HG03108 (cell line): ENCODE measurements around the gene RPS2.
"Not testable (repeated sequence)": the region's sequence is repeated elsewhere in the genome, so short reads cannot be mapped to it uniquely, and the experiment has no call there.

Source experiments
- ATAC-seq: cut with Tn5 transposase; IDR thresholded peaks from one replicate; pipeline ENCODE4 v1.9.1; 2021; ENCODE audit warnings: moderate library complexity; ENCODE audit not compliant: unreplicated experiment

RPS2 gene

DNA sequence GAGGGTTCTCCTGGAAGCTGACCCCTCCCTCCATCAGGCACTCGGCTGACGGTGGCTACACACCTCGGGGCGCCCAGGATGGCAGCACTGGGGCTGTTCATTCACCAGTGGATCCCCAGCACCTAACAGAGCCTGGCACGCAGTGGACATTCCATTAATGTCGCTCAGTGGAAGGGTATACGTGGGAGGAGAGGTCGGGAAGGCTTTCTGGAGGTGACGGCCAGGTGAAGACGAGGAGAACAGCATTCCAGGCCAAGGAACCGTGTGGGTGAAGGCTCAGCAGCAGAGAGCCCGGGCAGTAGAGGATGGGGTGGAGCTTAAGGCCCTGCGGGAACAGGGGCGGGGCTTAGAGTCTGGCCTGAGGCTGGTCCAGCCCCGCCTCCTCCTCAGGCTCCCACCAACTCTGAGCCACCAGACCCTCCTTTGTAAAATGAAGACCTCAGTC, 43.9 kb downstream of the RPS2 start:
- no peak for ATAC-seq

DNA sequence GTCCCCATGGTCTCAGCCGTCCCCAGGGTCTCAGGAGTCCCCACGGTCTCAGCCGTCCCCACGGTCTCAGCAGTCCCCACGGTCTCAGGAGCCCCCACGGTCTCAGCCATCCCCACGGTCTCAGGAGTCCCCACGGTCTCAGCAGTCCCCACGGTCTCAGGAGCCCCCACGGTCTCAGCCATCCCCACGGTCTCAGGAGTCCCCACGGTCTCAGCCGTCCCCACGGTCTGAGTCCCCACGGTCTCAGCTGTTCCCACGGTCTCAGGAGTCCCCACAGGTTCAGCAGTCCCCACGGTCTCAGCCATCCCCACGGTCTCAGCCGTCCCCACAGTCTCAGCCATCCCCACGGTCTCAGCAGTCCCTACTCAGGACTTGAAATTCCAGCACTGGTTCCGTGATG, 44.5 kb downstream of the RPS2 start:
- not testable (repeated sequence) for ATAC-seq

DNA sequence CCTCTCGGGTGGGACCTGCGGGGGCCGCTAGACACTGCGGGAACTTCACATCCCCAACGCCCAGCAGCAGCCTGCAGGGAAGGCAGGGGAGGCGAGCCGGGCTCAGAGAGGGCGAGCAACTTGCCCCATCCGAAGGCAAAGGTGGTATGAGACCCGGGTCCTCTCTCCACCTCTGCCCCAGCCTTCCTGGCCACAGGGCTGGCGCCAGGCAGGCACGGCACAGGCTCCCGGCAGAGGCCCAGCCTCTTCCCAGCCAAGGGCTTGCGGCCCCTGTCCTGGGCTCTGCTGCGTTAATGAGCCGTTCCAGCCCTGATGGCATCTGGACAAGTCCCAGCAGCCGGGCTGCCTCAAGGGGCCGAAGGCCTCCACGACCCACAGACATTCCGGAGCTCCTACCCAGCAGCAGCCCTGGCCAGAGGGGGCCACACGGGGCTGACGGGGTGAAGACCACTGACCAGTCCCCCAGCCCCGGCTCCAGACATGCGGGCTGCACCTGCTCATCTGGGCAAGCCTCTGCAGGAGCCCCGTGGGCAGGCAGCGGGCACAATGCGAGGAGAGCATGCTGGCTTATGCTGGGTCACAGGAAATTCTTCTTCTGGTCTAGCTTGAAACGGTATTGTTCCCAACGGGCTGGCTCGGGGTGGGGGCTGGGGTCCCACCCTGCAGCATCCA, 45.2 kb downstream of the RPS2 start:
- no peak for ATAC-seq

DNA sequence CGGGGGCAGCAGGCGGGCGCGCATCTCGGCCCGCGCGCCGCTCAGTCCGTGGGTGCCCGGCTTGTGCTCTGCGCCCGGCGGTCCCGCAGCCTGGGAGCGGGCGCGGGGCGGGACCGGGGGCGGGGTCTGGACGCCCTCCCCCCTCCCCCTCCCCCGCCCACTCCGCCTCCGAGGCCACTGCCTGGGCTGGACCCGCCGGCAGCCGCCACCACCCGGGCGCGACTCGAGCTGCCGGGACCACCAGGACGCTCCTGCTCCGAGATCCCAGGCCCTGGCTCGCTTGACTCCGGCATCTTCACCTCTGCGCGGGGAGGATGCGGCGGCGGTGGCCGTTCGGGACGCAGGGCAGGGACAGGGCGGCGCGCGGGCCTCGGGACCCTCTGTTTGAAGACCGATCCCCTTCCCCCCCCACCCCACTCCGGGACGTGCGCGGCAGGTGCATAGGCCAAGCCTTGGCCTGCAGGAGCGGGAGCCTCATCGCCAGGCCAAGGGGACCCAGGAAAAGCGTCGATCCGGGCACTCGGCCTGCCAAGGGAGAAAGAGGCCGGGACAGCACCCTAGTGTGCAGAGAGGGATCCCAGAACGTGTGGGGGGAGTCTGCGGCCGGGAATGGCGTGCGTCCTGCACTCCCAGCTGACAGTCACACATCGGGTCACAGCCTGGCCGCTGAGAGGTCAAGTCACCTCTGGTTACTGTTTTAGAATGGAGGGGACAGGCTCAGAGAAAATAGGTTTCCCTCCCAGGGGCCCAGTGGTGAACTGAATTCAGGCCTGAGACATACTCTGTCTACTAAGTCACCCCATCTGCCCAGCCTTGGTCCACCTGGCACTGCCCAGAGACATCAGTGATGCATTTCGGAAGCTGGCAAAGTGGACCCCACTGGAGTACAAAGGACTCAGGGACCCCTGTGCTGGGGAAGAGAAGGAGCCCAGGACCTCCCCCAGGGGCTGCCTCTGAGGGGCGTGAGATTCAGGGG, 46.0 kb downstream of the RPS2 start, which contains the start of gene HS3ST6:
Gene HS3ST6 (minus strand): TSS at position 65 of the 976 bp plus-strand sequence. CDS start 92 bp downstream, outside the sequence.
- no peak for ATAC-seq

DNA sequence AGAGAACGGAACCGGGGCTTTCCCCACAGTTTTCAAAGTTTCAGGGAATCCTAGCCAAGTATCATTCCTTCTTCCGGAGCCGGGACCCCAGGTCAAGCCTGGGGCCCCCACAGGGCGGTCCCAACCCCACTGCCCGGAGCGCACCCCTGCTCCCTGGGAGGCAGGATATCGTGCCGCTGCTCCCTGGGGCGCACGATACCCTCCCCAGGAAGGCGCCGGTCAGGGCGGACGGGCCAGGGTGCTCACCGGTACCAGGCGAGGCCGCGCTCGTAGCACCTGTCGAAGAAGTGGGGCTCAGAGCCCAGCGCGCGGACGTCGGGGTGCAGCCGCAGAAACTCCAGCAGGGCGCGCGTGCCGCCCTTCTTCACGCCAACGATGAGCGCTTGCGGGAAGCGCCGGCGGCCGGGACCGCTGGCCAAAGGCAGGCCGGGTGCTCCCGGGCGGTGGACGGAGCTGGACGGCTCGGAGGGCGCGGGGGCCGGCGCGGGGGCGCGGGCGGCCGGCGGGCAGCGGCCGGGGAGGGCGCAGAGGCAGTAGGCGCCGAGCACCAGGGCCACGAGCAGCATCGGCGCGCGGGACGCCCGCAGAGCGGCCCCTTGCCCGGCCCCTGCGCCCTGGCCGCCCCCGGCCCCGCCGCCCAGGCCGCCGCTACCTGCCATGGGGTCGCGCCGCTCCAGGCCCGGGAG, 46.8 kb downstream of the RPS2 start:
- ATAC-seq: no peak

DNA sequence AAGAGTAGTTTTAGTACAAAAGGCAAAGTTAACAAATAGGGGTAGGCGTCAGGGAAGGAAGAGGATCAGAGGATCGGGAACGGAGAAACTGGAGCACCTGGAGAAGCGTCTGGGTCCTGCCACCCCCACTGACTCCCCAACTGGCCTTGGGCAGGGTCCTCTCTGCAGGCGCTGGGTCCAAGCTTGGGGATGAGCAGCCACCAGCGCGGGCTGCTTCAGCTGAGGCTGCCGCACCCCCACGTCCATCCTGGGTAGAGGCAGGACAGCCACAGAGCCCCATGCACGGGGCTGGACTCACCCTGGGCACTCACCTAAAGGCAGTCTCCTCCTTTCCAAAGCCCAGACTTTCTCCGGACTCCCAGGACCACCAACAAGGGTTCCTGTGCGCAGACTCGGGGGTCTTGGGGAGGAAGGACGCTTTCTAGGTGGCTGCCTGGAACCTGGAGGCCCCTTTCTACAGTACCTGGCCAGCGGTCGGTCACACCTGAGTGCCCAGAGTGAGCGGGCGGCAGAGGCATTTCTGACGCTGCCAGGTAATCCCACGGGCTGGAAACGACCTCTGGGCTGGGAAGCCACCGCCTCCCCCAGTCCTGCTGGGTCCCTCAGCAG, 47.5 kb downstream of the RPS2 start:
- ATAC-seq: no peak

DNA sequence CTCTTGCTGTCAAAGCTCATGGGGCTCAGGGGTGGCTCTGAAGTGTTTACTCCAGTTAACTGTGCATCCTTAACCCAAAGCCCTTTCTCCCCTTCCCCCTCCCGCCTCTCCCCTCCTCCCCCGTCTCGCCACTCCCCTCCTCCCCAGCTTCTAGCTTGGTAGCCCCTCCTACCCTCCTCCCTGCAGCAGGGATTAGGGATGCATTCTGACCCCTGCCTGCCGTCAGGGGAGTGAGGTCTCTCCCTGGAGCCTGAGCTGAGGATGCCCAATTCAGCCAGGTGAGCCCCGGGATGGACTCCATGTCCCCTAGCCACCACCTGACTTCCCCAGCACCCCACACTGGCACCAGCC, 48.0 kb downstream of the RPS2 start:
- no peak for ATAC-seq

DNA sequence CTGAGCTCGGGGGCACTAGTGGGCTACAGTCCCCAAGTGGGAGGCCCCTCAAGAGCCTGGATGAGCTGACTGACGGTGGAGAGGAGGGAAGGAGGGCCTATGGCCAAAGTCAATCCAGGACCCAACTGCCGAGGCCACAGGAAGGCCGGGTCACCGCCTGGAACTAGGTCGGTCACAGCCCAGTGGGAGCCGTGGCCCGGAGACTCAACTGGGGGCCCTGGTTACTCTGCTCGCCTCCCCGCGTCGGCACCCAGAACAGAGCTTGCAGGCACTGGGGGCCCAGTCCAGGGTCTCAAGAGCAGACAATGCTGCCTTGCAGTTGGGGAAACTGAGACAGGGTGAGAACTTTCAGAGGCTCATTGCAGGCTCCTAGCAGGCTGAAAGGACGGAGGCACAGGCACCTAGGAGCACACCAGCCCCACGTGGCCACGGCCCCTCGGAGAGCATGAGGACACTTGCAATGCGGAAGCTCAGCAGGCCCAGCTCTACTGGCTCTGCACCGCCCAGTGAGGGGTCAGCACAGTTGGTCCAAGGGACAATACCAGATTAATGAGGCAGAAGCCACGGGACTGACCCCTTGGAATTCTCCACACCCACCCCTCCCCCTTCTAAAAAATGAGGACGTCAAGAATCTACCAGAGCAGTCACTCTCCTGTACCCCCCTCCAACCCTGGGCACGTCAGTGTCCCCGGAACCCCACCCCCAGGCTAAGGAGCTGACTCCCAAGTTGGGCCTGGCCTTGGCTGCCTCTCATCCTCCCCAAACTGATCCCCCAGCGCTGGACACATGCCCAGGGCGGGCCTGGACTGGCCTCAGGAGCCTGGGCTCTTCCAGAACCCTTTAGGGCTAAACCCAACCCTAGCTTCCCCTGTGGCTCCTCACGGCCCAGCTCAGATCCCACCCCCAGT, 48.6 kb downstream of the RPS2 start:
- ATAC-seq: no peak

DNA sequence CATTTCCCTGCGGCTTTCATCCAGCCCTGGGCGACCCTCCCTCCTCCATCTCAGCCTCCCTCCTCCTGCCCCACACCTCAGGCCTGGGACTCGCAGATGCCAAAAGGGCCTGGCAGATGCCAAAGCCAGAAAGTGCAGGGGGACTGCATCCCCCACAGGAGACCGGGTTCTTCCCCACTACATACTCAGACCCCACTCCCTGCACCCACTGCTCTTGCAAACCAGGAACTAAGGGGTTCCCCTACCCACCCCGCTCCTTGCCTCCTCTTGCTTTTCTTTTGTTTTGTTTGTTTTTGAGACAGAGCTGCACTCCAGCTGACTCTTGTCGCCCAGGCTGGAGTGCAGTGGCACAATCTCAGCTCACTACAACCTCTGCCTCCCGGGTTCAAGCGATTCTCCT, 49.6 kb downstream of the RPS2 start:
- no peak for ATAC-seq

DNA sequence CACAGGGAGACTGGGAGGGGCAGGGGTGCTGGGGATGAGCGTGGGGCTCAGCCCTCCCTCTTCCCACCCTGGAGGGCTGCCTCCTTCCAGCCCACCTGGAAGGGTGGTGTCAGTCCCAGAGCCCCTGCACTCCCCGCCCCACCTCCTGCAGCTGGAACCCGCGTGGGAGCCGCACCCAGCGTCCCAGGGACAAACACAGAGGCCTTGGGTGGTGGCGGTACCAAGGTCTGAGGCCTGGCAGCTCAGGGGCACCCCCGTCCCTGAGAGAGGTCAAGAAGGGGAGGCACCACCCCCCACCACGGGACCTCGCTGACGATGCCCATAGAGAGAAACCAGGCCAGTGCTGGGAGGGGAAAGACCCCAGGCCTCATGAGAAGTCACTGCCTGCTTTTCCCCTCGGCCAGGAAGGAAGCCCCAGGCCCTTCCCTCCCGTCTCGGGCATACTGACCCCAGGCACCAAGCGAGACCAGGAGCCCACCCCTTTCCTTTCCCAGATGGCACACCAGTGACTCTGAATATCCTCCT, 50.5 kb downstream of the RPS2 start:
- no peak for ATAC-seq

DNA sequence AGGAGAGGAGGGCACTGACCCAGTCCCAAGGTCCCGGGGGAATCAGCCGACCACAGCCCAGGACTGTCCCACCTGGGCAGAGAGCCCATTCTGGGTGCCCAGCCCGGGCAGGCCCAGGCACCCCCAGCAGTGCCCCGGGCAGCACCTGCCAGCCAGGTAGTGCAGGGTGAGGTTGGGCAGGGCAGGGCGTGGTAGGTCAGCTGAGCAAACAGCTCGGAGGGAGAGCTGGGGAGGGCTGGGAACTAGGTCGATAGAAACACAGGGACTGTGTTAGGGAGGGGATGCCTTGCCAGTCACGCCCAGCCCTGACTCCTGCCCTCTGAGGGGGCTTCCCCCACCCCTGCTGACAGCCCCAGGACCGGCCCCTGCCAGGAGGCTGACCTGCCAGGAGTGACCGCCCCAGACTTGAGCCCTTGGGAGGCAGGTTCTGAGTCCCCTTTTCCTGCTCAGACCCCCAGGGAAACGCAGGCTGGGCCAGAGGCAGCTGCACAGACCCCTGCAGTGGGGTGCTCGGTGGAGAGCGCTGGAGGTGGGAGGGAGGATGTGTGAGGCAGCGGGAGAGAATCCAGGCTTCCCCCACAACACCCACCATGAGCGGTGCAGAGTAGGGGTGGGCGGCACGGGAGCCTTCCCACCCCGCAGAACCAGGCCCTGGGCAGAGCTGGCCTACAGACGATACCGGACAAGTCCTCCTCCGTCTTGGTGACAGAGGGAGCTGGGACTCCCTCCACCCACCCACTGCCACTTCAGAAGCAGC, 51.1 kb downstream of the RPS2 start:
- ATAC-seq: no peak

DNA sequence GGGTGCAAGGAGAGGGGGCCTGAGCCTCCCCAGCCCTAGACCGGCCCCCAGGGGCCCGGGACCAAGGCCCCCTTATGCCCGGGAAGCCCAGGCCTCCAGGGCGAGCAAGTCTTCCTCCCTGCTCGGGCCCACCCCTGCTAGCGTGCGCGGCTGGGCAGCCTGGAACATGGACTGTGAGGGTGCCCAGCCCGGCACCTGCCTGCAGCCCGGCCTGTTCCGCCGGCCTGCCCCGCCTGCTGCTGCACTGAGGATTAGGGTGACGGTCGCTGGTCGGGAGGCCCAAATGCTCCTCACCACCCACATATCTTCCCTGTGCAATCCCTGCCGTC, 52.4 kb downstream of the RPS2 start:
- ATAC-seq: no peak
